ENCODE results near the gene GRM7.

GRCh38 chr3:7752005-7752404, 891.1 kb downstream of the GRM7 start:
- TF ChIP-seq CTCF (conservative IDR thresholded peaks at IDR 0.05 in 1 of 2, IDR thresholded peaks at IDR 0.05 in 1 of 2; ENCODE audit: low read depth in 1 of 2, low read length in 2 of 2) (no peak), EZH2 (IDR thresholded peaks at IDR 0.05; ENCODE audit: low read length, missing control alignments) (no peak)
